AG10803 (cell line): Measurements from ENCODE around the gene MYADML2.
"Not testable (repeated sequence)": the region's sequence is repeated elsewhere in the genome, so short reads cannot be mapped to it uniquely, and the experiment has no call there.

Experiments
- DNase-seq: peaks from one replicate; pipeline ENCODE4 v3.0.0; 2010; ENCODE audit warnings: low read depth
- H3K4me3 ChIP-seq: 2 replicates; pipeline ENCODE4 v1.5.1; 2011; ENCODE audit warnings: mild to moderate bottlenecking, low read length, control low read depth
- TF ChIP-seq, protein P1 (sequence below): conservative IDR thresholded peaks from 2 replicates; pipeline ENCODE4 v1.5.1; 2011; ENCODE audit warnings: mild to moderate bottlenecking, low read length, control low read depth, inconsistent platforms

Gene MYADML2

DNA sequence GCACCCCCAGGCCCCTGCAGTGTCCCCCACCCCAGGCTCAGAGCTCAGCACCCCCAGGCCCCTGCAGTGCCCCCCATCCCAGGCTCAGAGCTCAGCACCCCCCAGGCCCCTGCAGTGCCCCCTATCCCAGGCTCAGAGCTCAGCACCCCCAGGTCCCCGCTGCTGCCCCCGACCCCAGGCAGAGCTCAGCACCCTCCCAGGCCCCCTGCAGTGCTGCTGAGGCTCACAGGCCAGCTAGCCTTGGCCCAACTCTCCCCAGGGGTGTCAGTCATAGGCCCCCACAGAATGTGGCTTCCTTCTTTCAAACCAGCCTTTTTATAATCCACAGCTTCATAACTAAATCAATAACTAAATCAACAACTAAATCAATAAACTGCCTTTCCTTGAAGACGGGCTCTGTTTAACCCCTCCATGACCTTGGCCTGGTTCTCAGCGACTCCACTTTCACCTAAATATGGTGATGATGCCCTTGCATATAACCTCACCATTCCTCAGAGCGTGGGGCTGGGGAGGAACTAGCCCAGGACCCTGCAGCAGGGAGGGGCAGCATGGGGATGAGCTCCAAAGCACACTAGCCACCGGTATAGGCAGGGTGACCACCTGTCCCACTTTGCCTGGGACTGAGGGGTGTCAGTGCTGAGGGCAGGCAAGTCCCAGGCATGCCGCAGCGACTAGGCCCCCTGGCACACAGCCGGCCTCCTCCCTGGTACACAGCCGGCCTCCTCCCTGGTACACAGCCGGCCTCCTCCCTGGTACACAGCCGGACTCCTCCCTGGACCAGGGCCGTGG lies 8.9 kb upstream of the MYADML2 start:
- no peak overlapping the region for H3K4me3 ChIP-seq
- TF ChIP-seq, protein P1, sequence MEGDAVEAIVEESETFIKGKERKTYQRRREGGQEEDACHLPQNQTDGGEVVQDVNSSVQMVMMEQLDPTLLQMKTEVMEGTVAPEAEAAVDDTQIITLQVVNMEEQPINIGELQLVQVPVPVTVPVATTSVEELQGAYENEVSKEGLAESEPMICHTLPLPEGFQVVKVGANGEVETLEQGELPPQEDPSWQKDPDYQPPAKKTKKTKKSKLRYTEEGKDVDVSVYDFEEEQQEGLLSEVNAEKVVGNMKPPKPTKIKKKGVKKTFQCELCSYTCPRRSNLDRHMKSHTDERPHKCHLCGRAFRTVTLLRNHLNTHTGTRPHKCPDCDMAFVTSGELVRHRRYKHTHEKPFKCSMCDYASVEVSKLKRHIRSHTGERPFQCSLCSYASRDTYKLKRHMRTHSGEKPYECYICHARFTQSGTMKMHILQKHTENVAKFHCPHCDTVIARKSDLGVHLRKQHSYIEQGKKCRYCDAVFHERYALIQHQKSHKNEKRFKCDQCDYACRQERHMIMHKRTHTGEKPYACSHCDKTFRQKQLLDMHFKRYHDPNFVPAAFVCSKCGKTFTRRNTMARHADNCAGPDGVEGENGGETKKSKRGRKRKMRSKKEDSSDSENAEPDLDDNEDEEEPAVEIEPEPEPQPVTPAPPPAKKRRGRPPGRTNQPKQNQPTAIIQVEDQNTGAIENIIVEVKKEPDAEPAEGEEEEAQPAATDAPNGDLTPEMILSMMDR, result no peak
- DNase-seq, result no peak

DNA sequence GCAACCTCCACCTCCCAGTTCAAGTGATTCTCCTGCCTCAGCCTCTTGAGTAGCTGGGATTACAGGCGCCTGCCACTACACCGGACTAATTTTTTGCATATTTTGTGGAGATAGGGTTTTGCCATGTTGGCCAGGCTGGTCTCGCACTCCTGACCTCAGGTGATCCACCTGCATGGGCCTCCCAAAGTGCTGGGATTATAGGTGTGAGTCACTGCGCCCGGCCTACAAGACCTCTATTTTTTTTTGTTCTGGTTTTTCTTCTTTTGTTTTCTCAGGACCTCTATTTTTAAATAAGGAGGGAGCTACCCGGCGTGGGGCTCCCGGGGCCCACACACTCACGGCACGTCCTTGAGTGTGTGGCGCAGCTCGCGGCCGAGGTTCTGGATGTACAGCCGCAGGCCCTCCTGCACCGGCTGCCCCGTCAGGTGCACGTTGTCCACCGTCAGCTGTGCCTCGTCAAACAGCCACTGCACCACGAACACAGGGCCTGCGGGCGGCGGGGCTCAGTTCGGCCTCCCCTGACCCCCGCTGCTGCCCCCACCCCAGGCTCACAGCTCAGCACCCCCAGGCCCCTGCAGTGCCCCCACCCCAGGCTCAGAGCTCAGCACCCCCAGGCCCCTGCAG lies 8.1 kb upstream of the MYADML2 start:
- no peak overlapping the region for H3K4me3 ChIP-seq
- TF ChIP-seq, protein P1, result no peak
- DNase-seq, result no peak

GRCh38 chr17:81954131-81955057 lies 7.4 kb upstream of the MYADML2 start:
- no peak overlapping the region for H3K4me3 ChIP-seq
- TF ChIP-seq, protein P1, result no peak
- no peak for DNase-seq

- not testable (repeated sequence) for DNase-seq, H3K4me3 ChIP-seq
Observed at GRCh38 chr17:81953443-81953842, 6.4 kb upstream of the MYADML2 start.

DNA sequence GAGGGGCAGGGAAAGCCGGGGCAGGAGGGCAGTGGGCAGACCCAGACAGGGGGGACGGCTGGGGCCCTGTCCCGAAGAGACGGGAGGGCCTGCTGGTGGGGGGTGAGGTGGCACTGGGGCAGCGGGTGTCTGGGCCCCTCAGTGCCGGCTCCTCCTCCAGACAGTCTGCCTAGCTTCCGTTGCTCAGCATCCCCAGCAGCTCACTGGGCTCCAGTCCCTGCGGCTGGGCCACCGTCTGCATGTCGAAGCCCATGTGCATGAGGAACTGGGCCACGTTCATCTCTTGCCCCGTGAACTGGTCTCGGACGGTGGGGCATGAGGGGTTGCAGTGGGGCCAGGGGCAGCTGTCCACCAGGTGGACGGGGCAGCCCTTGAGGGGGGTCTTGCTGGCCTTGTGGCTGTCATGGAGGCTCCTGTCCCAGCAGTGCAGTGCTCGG lies 5.8 kb upstream of the MYADML2 start:
- H3K4me3 ChIP-seq, result no peak overlapping the region
- TF ChIP-seq, protein P1, result no peak
- no peak for DNase-seq

GRCh38 chr17:81951785-81952684 lies 5.0 kb upstream of the MYADML2 start:
- TF ChIP-seq, protein P1, result no peak
- DNase-seq, result no peak
- H3K4me3 ChIP-seq, result no peak overlapping the region
